Measurements from ENCODE around the gene PCDH7. TPM values are rescaled to one million over a fixed set of nuclear protein-coding genes. Genes with fewer than 3 reads are reported as not detected.
A peak's percentile ranks its signal among the peaks of the same experiment; 100 is the strongest.

Gene PCDH7
- total RNA-seq (not detected), polyA plus RNA-seq (not detected), total RNA-seq (0 to 0.95 (median 0) reads per million in 6 experiments)

GRCh38 chr4:30720021-30720660 is at the start of gene PCDH7:
TSS of gene PCDH7 (plus strand) at chr4:30720369. CDS start at chr4:30721423, 1,054 bp downstream.
- peaks cover 15 to 55% (median 46%) of the 10 kb centered on the region in 4 donors for H3K4me1 Mint-ChIP-seq
- peaks cover 1 to 10% (median 4%) of the 10 kb centered on the region in 3 donors for H3K36me3 Mint-ChIP-seq
- POLR2A ChIA-PET, result no interaction called here
- H3K27ac Mint-ChIP-seq, result peak within 1 kb of the TSS in 2 of 10 donors; percentile 63 to 73
- H3K9me3 Mint-ChIP-seq, result peaks cover 0 to 15% (median 0%) of the 10 kb centered on the region in 9 donors
- H3K4me3 Mint-ChIP-seq, result peak within 1 kb of the TSS; percentile 63 to 90 (median 80)
- DNase-seq, result no peak
- ATAC-seq, result no peak
- H3K27me3 Mint-ChIP-seq, result peaks cover 21 to 65% (median 49%) of the 10 kb centered on the region in 5 donors

- DNase-seq (no peak), ATAC-seq (no peak)
- Mint-ChIP-seq H3K27ac (no peak overlapping the region), H3K4me1 (no peaks in the 10 kb centered on the region), H3K4me3 (no peak overlapping the region), H3K36me3 (no peaks in the 10 kb centered on the region), H3K9me3 (peaks cover 0 to 4% (median under 1%) of the 10 kb centered on the region in 9 donors), H3K27me3 (no peaks in the 10 kb centered on the region)
- POLR2A ChIA-PET, result no interaction called here
Observed at GRCh38 chr4:30671926-30672448, 48.2 kb upstream of the PCDH7 start.

- Mint-ChIP-seq H3K27ac (no peak overlapping the region), H3K4me3 (no peak overlapping the region), H3K27me3 (no peaks in the 10 kb centered on the region), H3K4me1 (no peaks in the 10 kb centered on the region), H3K9me3 (peaks cover 0 to 6% (median 2%) of the 10 kb centered on the region in 9 donors), H3K36me3 (no peaks in the 10 kb centered on the region)
- ATAC-seq (no peak), DNase-seq (no peak)
- POLR2A ChIA-PET, result no interaction called here
Observed at GRCh38 chr4:30696191-30696590, 24.0 kb upstream of the PCDH7 start.

- Mint-ChIP-seq H3K27me3 (peaks cover 18 to 59% (median 35%) of the 10 kb centered on the region in 5 donors), H3K4me3 (no peak overlapping the region), H3K27ac (no peak overlapping the region), H3K4me1 (peaks cover 13 to 37% (median 28%) of the 10 kb centered on the region in 4 donors), H3K36me3 (peaks cover 0 to 21% (median 2%) of the 10 kb centered on the region in 3 donors), H3K9me3 (peaks cover 2 to 26% (median 19%) of the 10 kb centered on the region in 9 donors)
- no peak for ATAC-seq
- DNase-seq, result no peak
- POLR2A ChIA-PET, result no interaction called here
Observed at GRCh38 chr4:30714408-30715031, 5.6 kb upstream of the PCDH7 start.

GRCh38 chr4:30716158-30716557 is 4.0 kb upstream of the PCDH7 start:
- H3K36me3 Mint-ChIP-seq, result peaks cover 1 to 10% (median 4%) of the 10 kb centered on the region in 3 donors
- DNase-seq (no peak), ATAC-seq (no peak)
- POLR2A ChIA-PET, result no interaction called here
- H3K9me3 Mint-ChIP-seq, result peaks cover 0 to 19% (median 9%) of the 10 kb centered on the region in 9 donors
- peaks cover 15 to 52% (median 40%) of the 10 kb centered on the region in 4 donors for H3K4me1 Mint-ChIP-seq
- H3K27me3 Mint-ChIP-seq, result peaks cover 18 to 60% (median 41%) of the 10 kb centered on the region in 5 donors
- H3K27ac Mint-ChIP-seq, result no peak overlapping the region
- peak overlapping the region; percentile 46 to 84 (median 78) for H3K4me3 Mint-ChIP-seq

GRCh38 chr4:30716681-30717207 is 3.4 kb upstream of the PCDH7 start:
- peaks cover 0 to 15% (median 4%) of the 10 kb centered on the region in 9 donors for H3K9me3 Mint-ChIP-seq
- peaks cover 1 to 4% (median 4%) of the 10 kb centered on the region in 3 donors for H3K36me3 Mint-ChIP-seq
- peaks cover 15 to 52% (median 42%) of the 10 kb centered on the region in 4 donors for H3K4me1 Mint-ChIP-seq
- peak overlapping the region; percentile 66 to 90 (median 78) for H3K4me3 Mint-ChIP-seq
- H3K27ac Mint-ChIP-seq, result peak overlapping the region in 2 of 10 donors; percentile 46 to 78
- POLR2A ChIA-PET, result no interaction called here
- DNase-seq (no peak), ATAC-seq (no peak)
- H3K27me3 Mint-ChIP-seq, result peaks cover 16 to 56% (median 43%) of the 10 kb centered on the region in 5 donors

GRCh38 chr4:30717208-30718020 is 2.8 kb upstream of the PCDH7 start:
- POLR2A ChIA-PET, result no interaction called here
- H3K4me1 Mint-ChIP-seq, result peaks cover 15 to 52% (median 43%) of the 10 kb centered on the region in 4 donors
- H3K27ac Mint-ChIP-seq, result peak overlapping the region in 2 of 10 donors; percentile 11 to 29
- peak; percentile 56 to 69 for ATAC-seq
- H3K27me3 Mint-ChIP-seq, result peaks cover 13 to 50% (median 43%) of the 10 kb centered on the region in 5 donors
- H3K9me3 Mint-ChIP-seq, result peaks cover 0 to 15% (median 0%) of the 10 kb centered on the region in 9 donors
- H3K36me3 Mint-ChIP-seq, result peaks cover 0 to 4% (median 1%) of the 10 kb centered on the region in 3 donors
- DNase-seq, result peak in 2 of 10 donors; percentile 19 to 26
- H3K4me3 Mint-ChIP-seq, result peak overlapping the region; percentile 68 to 90 (median 78)

- H3K27me3 Mint-ChIP-seq, result peaks cover 8 to 51% (median 41%) of the 10 kb centered on the region in 5 donors
- peak overlapping the region; percentile 42 to 90 (median 79) for H3K4me3 Mint-ChIP-seq
- H3K4me1 Mint-ChIP-seq, result peaks cover 15 to 52% (median 46%) of the 10 kb centered on the region in 4 donors
Observed at GRCh38 chr4:30718021-30718542, 2.1 kb upstream of the PCDH7 start.

GRCh38 chr4:30718641-30719453 is 1.3 kb upstream of the PCDH7 start:
- H3K4me3 Mint-ChIP-seq, result peak overlapping the region; percentile 40 to 90 (median 70)
- ATAC-seq, result no peak
- peaks cover 0 to 15% (median 0%) of the 10 kb centered on the region in 9 donors for H3K9me3 Mint-ChIP-seq
- DNase-seq, result no peak
- H3K4me1 Mint-ChIP-seq, result peaks cover 15 to 55% (median 46%) of the 10 kb centered on the region in 4 donors
- POLR2A ChIA-PET, result interaction anchor here (0.6 kb wide), 1 partner anchor 9 kb away, joined by 3 read pairs; no protein-coding TSS in a partner anchor
- H3K27me3 Mint-ChIP-seq, result peaks cover 15 to 59% (median 48%) of the 10 kb centered on the region in 5 donors
- peaks cover 1 to 9% (median 4%) of the 10 kb centered on the region in 3 donors for H3K36me3 Mint-ChIP-seq
- H3K27ac Mint-ChIP-seq, result peak overlapping the region in 2 of 10 donors; percentile 29 to 63

More at GRCh38 chr4:30718021-30718542, 2.1 kb upstream of the PCDH7 start:
- no peak for DNase-seq
- peaks cover 0 to 15% (median 0%) of the 10 kb centered on the region in 9 donors for H3K9me3 Mint-ChIP-seq
- ATAC-seq, result no peak
- no peak overlapping the region for H3K27ac Mint-ChIP-seq
- H3K36me3 Mint-ChIP-seq, result peaks cover 1 to 4% (median 1%) of the 10 kb centered on the region in 3 donors
- POLR2A ChIA-PET, result no interaction called here

- peak overlapping the region in 8 of 10 donors; percentile 48 to 90 (median 76) for H3K4me3 Mint-ChIP-seq
- POLR2A ChIA-PET, result interaction anchor here (0.6 kb wide), 1 partner anchor 8 kb away, joined by 3 read pairs; no protein-coding TSS in a partner anchor
- ATAC-seq (no peak), DNase-seq (no peak)
- H3K27me3 Mint-ChIP-seq, result peaks cover 21 to 65% (median 54%) of the 10 kb centered on the region in 5 donors
- H3K27ac Mint-ChIP-seq, result no peak overlapping the region
- H3K9me3 Mint-ChIP-seq, result peaks cover 0 to 15% (median 0%) of the 10 kb centered on the region in 9 donors
- peaks cover 15 to 55% (median 46%) of the 10 kb centered on the region in 4 donors for H3K4me1 Mint-ChIP-seq
- H3K36me3 Mint-ChIP-seq, result peaks cover 1 to 10% (median 4%) of the 10 kb centered on the region in 3 donors
Observed at GRCh38 chr4:30719454-30720020, 632 bp upstream of the PCDH7 start.

All from naive thymus-derived CD8-positive, alpha-beta T cell (primary cell).